Activated naive CD4-positive, alpha-beta T cell treated with anti-CD3 and anti-CD28 coated beads, Interleukin-2, amount 50 U/mL, for 24 hours (primary cell): ENCODE results near the gene SEPTIN5.
"Not testable (repeated sequence)": the region's sequence is repeated elsewhere in the genome, so short reads cannot be mapped to it uniquely, and the experiment has no call there.

Source experiments
- H3K27ac Mint-ChIP-seq: one replicate; pipeline ENCODE4 v1.8.0; 2021; ENCODE audit warnings: mild to moderate bottlenecking, mixed read lengths
- H3K27me3 Mint-ChIP-seq: one replicate; pipeline ENCODE4 v1.8.0; 2021; ENCODE audit warnings: mixed read lengths
- H3K36me3 Mint-ChIP-seq: one replicate; pipeline ENCODE4 v1.8.0; 2021; ENCODE audit warnings: mixed read lengths
- H3K4me1 Mint-ChIP-seq: one replicate; pipeline ENCODE4 v1.8.0; 2021; ENCODE audit warnings: mixed read lengths
- H3K4me3 Mint-ChIP-seq: one replicate; pipeline ENCODE4 v1.8.0; 2021; ENCODE audit warnings: mild to moderate bottlenecking, mixed read lengths
- H3K9me3 Mint-ChIP-seq: one replicate; pipeline ENCODE4 v1.8.0; 2021; ENCODE audit warnings: mixed read lengths

The SEPTIN5 gene

GRCh38 chr22:19676437-19676836 is 37.9 kb upstream of the SEPTIN5 start:
- not testable (repeated sequence) for H3K9me3 Mint-ChIP-seq, H3K36me3 Mint-ChIP-seq, H3K27me3 Mint-ChIP-seq, H3K27ac Mint-ChIP-seq, H3K4me3 Mint-ChIP-seq, H3K4me1 Mint-ChIP-seq

DNA sequence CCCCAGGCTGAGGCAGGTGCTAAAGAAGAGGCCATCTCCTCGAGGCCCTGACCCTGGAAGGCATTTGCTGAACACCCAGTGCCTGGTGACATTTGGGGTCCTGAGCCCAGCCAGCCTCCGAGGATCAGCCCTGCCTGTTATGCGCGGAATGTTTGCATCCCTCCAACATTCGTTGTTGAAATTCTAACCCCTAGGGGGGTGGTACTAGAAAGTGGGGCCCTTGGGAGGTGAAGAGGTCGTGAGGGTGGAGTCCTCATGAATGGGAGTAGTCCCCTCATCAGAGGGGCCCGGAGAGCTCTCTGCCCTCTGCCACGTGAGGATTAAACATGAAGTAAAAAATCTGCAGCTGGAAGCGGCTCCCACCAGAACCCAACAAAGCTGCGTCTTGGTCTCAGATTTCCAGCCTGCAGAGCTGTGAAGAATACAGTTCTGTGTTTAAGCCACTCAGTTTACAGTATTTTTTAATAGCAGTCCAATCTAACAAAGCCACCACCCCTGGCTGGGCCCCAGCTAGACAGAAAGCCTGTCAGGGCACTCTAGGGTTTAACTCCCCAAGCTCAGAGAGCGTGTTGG is 35.3 kb upstream of the SEPTIN5 start:
- no peaks in the 10 kb centered on the region for H3K36me3 Mint-ChIP-seq
- no peak overlapping the region for H3K4me3 Mint-ChIP-seq
- peaks cover 14% of the 10 kb centered on the region for H3K27me3 Mint-ChIP-seq
- H3K4me1 Mint-ChIP-seq: no peaks in the 10 kb centered on the region
- H3K9me3 Mint-ChIP-seq: no peaks in the 10 kb centered on the region
- H3K27ac Mint-ChIP-seq: no peak overlapping the region

- no peak overlapping the region for H3K4me3 Mint-ChIP-seq
- no peak overlapping the region for H3K27ac Mint-ChIP-seq
- H3K9me3 Mint-ChIP-seq: no peaks in the 10 kb centered on the region
- no peaks in the 10 kb centered on the region for H3K36me3 Mint-ChIP-seq
- no peaks in the 10 kb centered on the region for H3K4me1 Mint-ChIP-seq
- H3K27me3 Mint-ChIP-seq: peaks cover 14% of the 10 kb centered on the region
Observed at GRCh38 chr22:19679522-19680101, 34.7 kb upstream of the SEPTIN5 start.

DNA sequence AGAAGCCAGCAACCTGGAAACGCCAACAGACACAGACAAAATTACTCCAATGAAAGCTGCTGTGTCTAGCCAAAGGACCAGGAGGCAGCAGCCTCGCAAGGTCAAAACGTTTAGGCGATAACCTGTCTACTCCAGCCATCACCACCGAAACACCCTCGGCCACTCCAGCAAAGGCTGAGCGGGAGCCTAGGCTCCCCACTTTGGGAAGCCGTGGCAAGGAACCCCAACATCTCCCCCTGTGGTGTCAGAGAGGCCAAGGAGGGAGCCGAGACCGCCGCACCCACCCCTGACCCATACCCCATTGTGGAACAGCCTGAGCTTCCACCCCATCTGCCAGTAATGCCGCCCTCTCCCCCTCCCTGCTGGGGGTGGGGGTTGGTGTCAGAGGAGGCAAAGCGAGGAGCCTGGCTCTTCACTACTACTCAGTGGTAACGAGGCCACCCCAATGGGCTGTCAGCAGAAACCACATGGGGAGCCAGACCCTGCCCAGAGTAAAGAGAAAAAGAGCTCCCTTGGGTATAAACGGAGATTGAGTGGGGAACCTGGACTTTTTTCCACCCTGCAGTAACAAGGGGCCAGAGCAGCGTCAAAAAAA is 33.9 kb upstream of the SEPTIN5 start:
- Mint-ChIP-seq H3K4me1 (no peaks in the 10 kb centered on the region), H3K4me3 (no peak overlapping the region), H3K9me3 (no peaks in the 10 kb centered on the region), H3K27me3 (peaks cover 14% of the 10 kb centered on the region), H3K36me3 (no peaks in the 10 kb centered on the region), H3K27ac (no peak overlapping the region)

- Mint-ChIP-seq H3K27ac (no peak overlapping the region), H3K4me3 (no peak overlapping the region), H3K4me1 (no peaks in the 10 kb centered on the region), H3K9me3 (no peaks in the 10 kb centered on the region), H3K27me3 (peaks cover 14% of the 10 kb centered on the region), H3K36me3 (no peaks in the 10 kb centered on the region)
Observed at GRCh38 chr22:19680911-19681862, 33.1 kb upstream of the SEPTIN5 start.

- Mint-ChIP-seq H3K4me3 (no peak overlapping the region), H3K27ac (no peak overlapping the region), H3K36me3 (no peaks in the 10 kb centered on the region), H3K9me3 (no peaks in the 10 kb centered on the region), H3K4me1 (no peaks in the 10 kb centered on the region), H3K27me3 (peaks cover 14% of the 10 kb centered on the region)
Observed at GRCh38 chr22:19681863-19682245, 32.4 kb upstream of the SEPTIN5 start.

- no peaks in the 10 kb centered on the region for H3K9me3 Mint-ChIP-seq
- no peak overlapping the region for H3K27ac Mint-ChIP-seq
- no peaks in the 10 kb centered on the region for H3K4me1 Mint-ChIP-seq
- no peaks in the 10 kb centered on the region for H3K36me3 Mint-ChIP-seq
- no peak overlapping the region for H3K4me3 Mint-ChIP-seq
- H3K27me3 Mint-ChIP-seq: peaks cover 3% of the 10 kb centered on the region
Observed at GRCh38 chr22:19686946-19687345, 27.4 kb upstream of the SEPTIN5 start.

GRCh38 chr22:19687561-19688300 is 26.6 kb upstream of the SEPTIN5 start:
- Mint-ChIP-seq H3K36me3 (no peaks in the 10 kb centered on the region), H3K4me3 (no peak overlapping the region), H3K4me1 (no peaks in the 10 kb centered on the region)

DNA sequence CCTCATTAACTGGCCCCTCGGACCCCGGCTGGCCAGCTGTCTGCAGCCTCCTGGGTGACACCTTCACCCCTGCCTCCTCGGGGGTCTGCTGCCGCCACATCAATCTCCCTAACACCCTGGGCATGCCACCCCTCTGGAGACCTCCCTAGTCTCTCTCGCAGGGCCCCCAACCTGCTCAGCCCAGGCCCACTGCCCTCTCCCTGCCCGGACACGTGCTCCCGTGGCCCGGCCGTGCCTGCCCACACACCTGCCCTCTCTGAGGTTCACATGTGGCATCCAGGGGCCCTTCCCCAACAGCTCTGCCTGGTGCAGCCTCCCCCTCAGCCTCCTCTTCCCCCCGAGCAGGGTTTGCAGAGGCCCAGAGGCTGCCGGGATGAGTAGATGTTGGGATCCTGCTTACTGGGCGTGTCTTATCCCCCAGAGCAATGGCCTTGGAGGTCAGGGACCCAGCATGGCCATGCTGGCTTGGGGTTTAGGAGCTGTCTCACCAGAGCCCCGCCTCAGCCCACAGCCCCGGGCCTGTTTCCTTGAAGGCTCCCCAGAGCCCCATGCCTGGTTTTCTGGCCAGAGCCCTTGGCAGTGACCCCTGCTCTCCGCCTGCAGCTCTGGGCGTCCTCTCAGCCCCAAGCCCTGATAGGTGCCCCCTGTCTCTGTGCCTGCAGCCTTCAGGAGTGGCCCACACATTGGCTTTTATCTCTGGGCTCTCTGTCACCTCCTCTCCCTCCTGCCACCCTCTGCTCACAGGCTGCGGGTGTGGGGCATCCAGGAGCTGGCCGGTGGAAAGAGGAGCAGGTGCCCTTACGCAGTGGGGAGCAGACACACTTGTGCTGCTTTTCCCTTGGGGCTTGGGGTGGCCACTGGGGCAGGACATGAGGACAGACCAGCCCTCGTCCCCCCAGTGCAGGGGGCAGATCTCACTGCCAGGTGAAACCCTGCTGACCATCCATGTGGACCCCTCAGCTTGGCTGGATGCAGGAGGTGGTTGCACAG is 25.7 kb upstream of the SEPTIN5 start:
- no peak overlapping the region for H3K4me3 Mint-ChIP-seq
- peaks cover 1% of the 10 kb centered on the region for H3K27me3 Mint-ChIP-seq
- H3K9me3 Mint-ChIP-seq: no peaks in the 10 kb centered on the region
- no peaks in the 10 kb centered on the region for H3K36me3 Mint-ChIP-seq
- no peaks in the 10 kb centered on the region for H3K4me1 Mint-ChIP-seq
- no peak overlapping the region for H3K27ac Mint-ChIP-seq

More at GRCh38 chr22:19687561-19688300, 26.6 kb upstream of the SEPTIN5 start:
- Mint-ChIP-seq H3K27me3 (peaks cover 3% of the 10 kb centered on the region), H3K9me3 (no peaks in the 10 kb centered on the region), H3K27ac (no peak overlapping the region)

GRCh38 chr22:19689408-19689807 is 24.9 kb upstream of the SEPTIN5 start:
- Mint-ChIP-seq H3K9me3 (no peaks in the 10 kb centered on the region), H3K36me3 (no peaks in the 10 kb centered on the region), H3K4me1 (no peaks in the 10 kb centered on the region), H3K27me3 (no peaks in the 10 kb centered on the region), H3K4me3 (no peak overlapping the region), H3K27ac (no peak overlapping the region)

GRCh38 chr22:19691007-19691720 is 23.1 kb upstream of the SEPTIN5 start:
- Mint-ChIP-seq H3K4me1 (no peaks in the 10 kb centered on the region), H3K4me3 (no peak overlapping the region), H3K36me3 (no peaks in the 10 kb centered on the region), H3K9me3 (no peaks in the 10 kb centered on the region), H3K27me3 (no peaks in the 10 kb centered on the region), H3K27ac (no peak overlapping the region)

GRCh38 chr22:19691721-19692341 is 22.5 kb upstream of the SEPTIN5 start:
- Mint-ChIP-seq H3K9me3 (no peaks in the 10 kb centered on the region), H3K4me3 (no peak overlapping the region), H3K36me3 (no peaks in the 10 kb centered on the region), H3K27me3 (no peaks in the 10 kb centered on the region), H3K27ac (no peak overlapping the region), H3K4me1 (no peaks in the 10 kb centered on the region)

GRCh38 chr22:19693581-19693980 is 20.7 kb upstream of the SEPTIN5 start:
- no peaks in the 10 kb centered on the region for H3K36me3 Mint-ChIP-seq
- no peak overlapping the region for H3K4me3 Mint-ChIP-seq
- H3K4me1 Mint-ChIP-seq: no peaks in the 10 kb centered on the region
- H3K27me3 Mint-ChIP-seq: no peaks in the 10 kb centered on the region
- no peaks in the 10 kb centered on the region for H3K9me3 Mint-ChIP-seq
- no peak overlapping the region for H3K27ac Mint-ChIP-seq
